Activated CD4-positive, alpha-beta T cell treated with anti-CD3 and anti-CD28 coated beads, Interleukin-2, amount 10 ng/mL, durations not matched to agents 7 days and 5 days (primary cell): ENCODE results near the gene SCGB1C2. TPM values are rescaled to one million over a fixed set of nuclear protein-coding genes. Genes with fewer than 3 reads are reported as not detected.
"Not testable (repeated sequence)": the region's sequence is repeated elsewhere in the genome, so short reads cannot be mapped to it uniquely, and the experiment has no call there.

Source experiments
- CTCF ChIA-PET: fragments of 350-600 bp; sonication (Branson Sonifier 250); formaldehyde crosslinking; loops from one replicate; lab custom pipeline; 2021; ENCODE audit warnings: antibody characterized with exemption; lab: Charles Lee
- POLR2A ChIA-PET: fragments of 350-600 bp; sonication (Branson Sonifier 250); formaldehyde crosslinking; loops from one replicate; lab custom pipeline; 2021; ENCODE audit warnings: antibody characterized with exemption; lab: Charles Lee
- DNase-seq: peaks from one replicate; pipeline ENCODE4 v3.0.0-alpha.2; 2020
- H3K27ac Mint-ChIP-seq: one replicate; pipeline ENCODE4 v1.8.0; 2021; ENCODE audit warnings: mild to moderate bottlenecking, moderate library complexity, mixed read lengths
- H3K27me3 Mint-ChIP-seq: one replicate; pipeline ENCODE4 v1.8.0; 2021; ENCODE audit warnings: mixed read lengths
- H3K36me3 Mint-ChIP-seq: one replicate; pipeline ENCODE4 v1.8.0; 2021; ENCODE audit warnings: low read depth, mixed read lengths
- H3K4me1 Mint-ChIP-seq: one replicate; pipeline ENCODE4 v1.8.0; 2021; ENCODE audit warnings: mixed read lengths
- H3K4me3 Mint-ChIP-seq: one replicate; pipeline ENCODE4 v1.8.0; 2021; ENCODE audit warnings: mild to moderate bottlenecking, moderate library complexity, mixed read lengths
- H3K9me3 Mint-ChIP-seq: one replicate; pipeline ENCODE4 v1.8.0; 2021; ENCODE audit warnings: mixed read lengths
- total RNA-seq, 2 experiments: library from RNA; stranded (reverse); gene quantifications; one replicate each; pipeline ENCODE4 v1.2.3, GENCODE V29; 2021

Gene SCGB1C2
- total RNA-seq, 2 experiments from 2014 or later: not detected

GRCh38 chr17:165939-166338 is 28.6 kb downstream of the SCGB1C2 start:
- Mint-ChIP-seq H3K27me3 (no peaks in the 10 kb centered on the region), H3K36me3 (no peaks in the 10 kb centered on the region), H3K4me3 (no peak overlapping the region), H3K9me3 (no peaks in the 10 kb centered on the region), H3K4me1 (no peaks in the 10 kb centered on the region), H3K27ac (no peak overlapping the region)
- POLR2A ChIA-PET: no interaction called here
- CTCF ChIA-PET: no interaction called here
- no peak for DNase-seq

GRCh38 chr17:168614-169013 is 31.2 kb downstream of the SCGB1C2 start:
- POLR2A ChIA-PET, CTCF ChIA-PET, H3K9me3 Mint-ChIP-seq, H3K27me3 Mint-ChIP-seq, H3K4me3 Mint-ChIP-seq, H3K36me3 Mint-ChIP-seq, H3K4me1 Mint-ChIP-seq, H3K27ac Mint-ChIP-seq, DNase-seq: not testable (repeated sequence)

GRCh38 chr17:170130-170670 is 32.8 kb downstream of the SCGB1C2 start:
- DNase-seq: no peak
- POLR2A ChIA-PET: no interaction called here
- H3K9me3 Mint-ChIP-seq: no peaks in the 10 kb centered on the region
- H3K4me1 Mint-ChIP-seq: no peaks in the 10 kb centered on the region
- CTCF ChIA-PET: no interaction called here
- H3K27ac Mint-ChIP-seq: no peak overlapping the region
- H3K36me3 Mint-ChIP-seq: no peaks in the 10 kb centered on the region
- H3K4me3 Mint-ChIP-seq: no peak overlapping the region
- H3K27me3 Mint-ChIP-seq: no peaks in the 10 kb centered on the region

GRCh38 chr17:171871-172270 is 34.5 kb downstream of the SCGB1C2 start:
- Mint-ChIP-seq H3K4me3 (no peak overlapping the region), H3K27me3 (no peaks in the 10 kb centered on the region), H3K4me1 (no peaks in the 10 kb centered on the region), H3K27ac (no peak overlapping the region), H3K9me3 (no peaks in the 10 kb centered on the region), H3K36me3 (no peaks in the 10 kb centered on the region)
- ChIA-PET POLR2A (no interaction called here), CTCF (no interaction called here)
- DNase-seq: no peak

- no peaks in the 10 kb centered on the region for H3K4me1 Mint-ChIP-seq
- no peaks in the 10 kb centered on the region for H3K36me3 Mint-ChIP-seq
- no peak overlapping the region for H3K4me3 Mint-ChIP-seq
- no peak for DNase-seq
- H3K27me3 Mint-ChIP-seq: no peaks in the 10 kb centered on the region
- no peak overlapping the region for H3K27ac Mint-ChIP-seq
- ChIA-PET POLR2A (no interaction called here), CTCF (no interaction called here)
- no peaks in the 10 kb centered on the region for H3K9me3 Mint-ChIP-seq
These were observed 35.0 kb downstream of the SCGB1C2 start for GRCh38 chr17:172401-172800.

- Mint-ChIP-seq H3K4me1 (no peaks in the 10 kb centered on the region), H3K27ac (no peak overlapping the region), H3K36me3 (no peaks in the 10 kb centered on the region), H3K4me3 (no peak overlapping the region), H3K9me3 (no peaks in the 10 kb centered on the region), H3K27me3 (peaks cover 3% of the 10 kb centered on the region)
- ChIA-PET POLR2A (no interaction called here), CTCF (interaction anchor here (0.6 kb wide), 1 partner anchor 496 kb away, joined by 3 read pairs; no protein-coding TSS in a partner anchor)
- no peak for DNase-seq
These were observed 36.0 kb downstream of the SCGB1C2 start for GRCh38 chr17:173166-173911.

- Mint-ChIP-seq H3K9me3 (no peaks in the 10 kb centered on the region), H3K4me3 (no peak overlapping the region), H3K36me3 (no peaks in the 10 kb centered on the region), H3K27me3 (peaks cover 16% of the 10 kb centered on the region), H3K4me1 (peaks cover 4% of the 10 kb centered on the region), H3K27ac (no peak overlapping the region)
- DNase-seq: no peak
- ChIA-PET POLR2A (no interaction called here), CTCF (interaction anchor here (0.7 to 0.9 kb wide), 2 partner anchors 9 to 35 kb away, joined by 3 read pairs; no protein-coding TSS in a partner anchor)
These were observed 39.8 kb downstream of the SCGB1C2 start for GRCh38 chr17:177155-177554.

GRCh38 chr17:177762-178161 is 40.4 kb downstream of the SCGB1C2 start:
- H3K4me3 Mint-ChIP-seq: no peak overlapping the region
- H3K9me3 Mint-ChIP-seq: no peaks in the 10 kb centered on the region
- H3K27ac Mint-ChIP-seq: no peak overlapping the region
- no peaks in the 10 kb centered on the region for H3K36me3 Mint-ChIP-seq
- ChIA-PET CTCF (no interaction called here), POLR2A (no interaction called here)
- no peak for DNase-seq
- H3K27me3 Mint-ChIP-seq: peaks cover 22% of the 10 kb centered on the region
- peaks cover 5% of the 10 kb centered on the region for H3K4me1 Mint-ChIP-seq

GRCh38 chr17:178292-179065 is 41.1 kb downstream of the SCGB1C2 start:
- peaks cover 5% of the 10 kb centered on the region for H3K4me1 Mint-ChIP-seq
- no peak overlapping the region for H3K4me3 Mint-ChIP-seq
- peaks cover 26% of the 10 kb centered on the region for H3K27me3 Mint-ChIP-seq
- DNase-seq: no peak
- POLR2A ChIA-PET: no interaction called here
- no peak overlapping the region for H3K27ac Mint-ChIP-seq
- CTCF ChIA-PET: no interaction called here
- H3K9me3 Mint-ChIP-seq: no peaks in the 10 kb centered on the region
- no peaks in the 10 kb centered on the region for H3K36me3 Mint-ChIP-seq

GRCh38 chr17:179066-179432 is 41.7 kb downstream of the SCGB1C2 start:
- H3K4me1 Mint-ChIP-seq: peaks cover 5% of the 10 kb centered on the region
- ChIA-PET CTCF (no interaction called here), POLR2A (no interaction called here)
- DNase-seq: no peak
- H3K27me3 Mint-ChIP-seq: peaks cover 29% of the 10 kb centered on the region
- H3K27ac Mint-ChIP-seq: no peak overlapping the region
- no peak overlapping the region for H3K4me3 Mint-ChIP-seq
- no peaks in the 10 kb centered on the region for H3K9me3 Mint-ChIP-seq
- H3K36me3 Mint-ChIP-seq: no peaks in the 10 kb centered on the region

GRCh38 chr17:179781-180380 is 42.5 kb downstream of the SCGB1C2 start:
- no peak for DNase-seq
- Mint-ChIP-seq H3K9me3 (no peaks in the 10 kb centered on the region), H3K27ac (no peak overlapping the region), H3K4me1 (peaks cover 5% of the 10 kb centered on the region), H3K36me3 (no peaks in the 10 kb centered on the region), H3K4me3 (no peak overlapping the region), H3K27me3 (peaks cover 31% of the 10 kb centered on the region)
- POLR2A ChIA-PET: no interaction called here
- CTCF ChIA-PET: no interaction called here

GRCh38 chr17:180381-181244 is 43.2 kb downstream of the SCGB1C2 start:
- DNase-seq: no peak
- CTCF ChIA-PET: interaction anchor here (1.1 kb wide), 1 partner anchor 10 kb away, joined by 3 read pairs; no protein-coding TSS in a partner anchor
- Mint-ChIP-seq H3K27me3 (peaks cover 31% of the 10 kb centered on the region), H3K27ac (no peak overlapping the region), H3K4me1 (peaks cover 5% of the 10 kb centered on the region), H3K36me3 (no peaks in the 10 kb centered on the region), H3K9me3 (no peaks in the 10 kb centered on the region), H3K4me3 (no peak overlapping the region)
- POLR2A ChIA-PET: no interaction called here
